NCI-H82 (cell line): ENCODE results near the gene MYEOV.

Source experiments
- DNase-seq: peaks from one replicate; lab custom pipeline; 2025; lab: John Stamatoyannopoulos, UW

The MYEOV gene

DNA sequence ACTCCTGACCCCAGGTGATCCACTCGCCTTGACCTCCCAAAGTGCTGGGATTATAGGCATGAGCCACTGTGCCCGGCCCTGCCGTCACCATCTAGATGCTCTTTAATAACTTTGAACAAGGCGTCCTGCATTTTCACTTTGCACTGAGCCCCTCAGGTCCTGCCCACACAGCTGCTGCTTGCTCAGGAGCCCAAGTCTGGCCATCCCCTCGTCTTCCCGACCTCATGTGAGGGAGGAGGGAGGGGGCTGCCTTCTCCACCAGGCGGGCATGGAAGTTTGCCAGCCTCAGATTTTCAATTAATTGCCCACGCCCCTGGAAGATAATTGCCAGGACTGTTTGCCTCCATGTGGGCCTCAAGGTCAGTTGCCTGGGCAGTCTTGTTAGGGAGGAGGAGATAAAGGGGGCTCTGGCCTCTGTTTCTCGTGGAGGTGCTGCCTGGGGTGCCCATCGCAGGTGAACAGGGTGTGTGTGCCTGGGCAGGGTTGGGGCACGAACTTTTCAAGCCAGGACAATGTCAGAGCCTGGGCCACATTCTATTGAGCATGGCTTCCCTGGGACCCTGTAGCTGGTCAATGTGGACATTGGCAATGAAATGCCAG, 27.9 kb upstream of the MYEOV start:
- DNase-seq: no peak

DNA sequence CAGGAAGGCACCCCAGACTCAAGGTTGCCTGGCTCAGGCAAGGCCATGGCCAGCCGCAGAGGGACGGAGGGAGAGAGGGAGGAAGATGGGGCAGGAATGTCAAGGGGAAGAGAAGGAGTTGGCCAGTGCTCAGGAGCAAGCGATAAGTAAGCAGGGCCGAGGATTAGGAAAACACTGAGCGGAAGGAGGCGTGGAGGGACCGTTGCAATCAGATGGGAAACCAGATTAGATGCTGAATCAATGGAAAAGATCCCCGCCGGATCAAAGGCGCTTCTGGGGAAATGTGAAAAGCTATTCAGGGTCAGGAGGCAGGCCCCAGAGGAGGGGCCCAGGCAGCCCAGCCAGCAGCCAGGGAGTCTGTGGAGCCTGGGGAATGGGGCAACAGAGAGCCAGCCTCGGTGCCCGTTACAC, 26.6 kb upstream of the MYEOV start:
- DNase-seq: peak; percentile 19

DNA sequence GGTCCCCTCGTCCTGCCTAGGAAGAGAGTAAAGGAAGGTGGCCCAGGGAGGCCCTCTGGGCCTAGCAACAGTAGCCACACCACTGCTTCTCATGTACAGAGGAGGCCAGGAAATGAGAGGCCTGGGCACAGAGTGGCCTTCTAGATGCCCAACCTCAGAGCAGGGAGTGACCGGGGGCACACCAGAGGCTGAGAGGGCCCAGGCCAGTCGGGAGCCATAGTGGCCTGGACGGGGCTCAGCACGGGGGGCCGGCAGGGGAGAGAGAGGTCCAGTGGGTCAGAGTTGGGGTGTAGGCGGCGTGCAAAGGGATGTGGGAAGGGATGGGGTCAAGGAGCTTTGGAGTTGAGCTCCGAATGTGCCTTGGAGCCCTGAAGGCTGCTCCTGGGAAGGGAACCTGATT, 25.0 kb upstream of the MYEOV start:
- DNase-seq: no peak

DNA sequence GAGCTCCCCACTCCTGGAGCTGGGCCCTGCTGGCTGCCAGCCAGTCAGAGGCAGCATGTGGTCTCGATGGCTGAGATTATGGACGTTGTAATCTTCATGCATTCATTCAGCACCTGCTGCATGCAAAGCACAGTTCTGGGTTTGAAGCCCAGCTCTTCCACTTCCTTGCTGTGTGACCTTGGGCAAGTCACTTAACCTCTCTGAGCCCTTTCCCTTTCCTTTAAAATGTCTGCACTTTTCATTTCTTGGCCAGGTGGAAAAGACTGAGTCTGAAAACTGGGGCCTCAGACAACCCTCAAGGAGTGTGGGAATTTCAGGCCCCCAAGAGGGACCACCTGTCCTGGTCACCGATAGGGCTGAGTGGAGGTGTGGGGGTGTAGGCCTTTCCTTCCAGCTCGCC, 24.6 kb upstream of the MYEOV start:
- no peak for DNase-seq

DNA sequence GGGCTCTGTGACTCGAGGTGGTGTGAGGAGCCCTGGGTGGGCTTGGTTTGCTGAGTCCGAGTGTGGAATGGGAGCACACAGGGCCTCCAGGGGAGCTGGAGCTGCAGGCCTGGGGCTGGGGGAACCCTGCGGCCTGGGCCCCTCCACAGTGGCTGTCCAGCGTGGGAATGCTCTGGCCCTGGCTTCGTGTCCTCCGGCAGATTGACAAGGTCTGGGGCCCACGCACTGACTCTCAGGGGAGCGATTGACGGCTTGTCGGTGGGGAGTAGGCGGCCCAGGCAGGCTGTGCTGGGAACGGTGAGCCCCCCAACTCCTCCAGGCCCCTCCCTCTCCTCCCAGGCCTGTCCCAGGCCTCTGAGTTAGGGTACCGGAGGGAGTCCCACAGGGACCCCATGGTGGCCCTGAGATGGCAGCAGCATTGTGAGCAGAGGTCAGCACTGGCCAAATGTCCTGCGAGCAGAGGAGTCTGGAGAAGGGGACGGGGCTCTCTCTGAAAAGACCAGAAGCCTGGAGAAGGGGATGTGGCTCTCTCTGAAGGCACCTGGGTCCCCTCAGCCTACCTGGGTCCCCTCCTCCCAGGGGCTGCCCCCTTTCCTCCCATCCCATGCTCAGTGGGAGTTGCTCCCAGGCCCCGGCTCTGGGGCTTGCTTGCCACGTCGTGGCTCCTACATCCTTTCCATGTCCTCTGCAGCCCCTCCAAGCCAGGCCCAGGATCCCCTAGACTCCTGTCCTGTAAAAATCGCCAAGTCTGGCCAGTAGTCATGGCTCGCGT, 23.8 kb upstream of the MYEOV start:
- DNase-seq: no peak

DNA sequence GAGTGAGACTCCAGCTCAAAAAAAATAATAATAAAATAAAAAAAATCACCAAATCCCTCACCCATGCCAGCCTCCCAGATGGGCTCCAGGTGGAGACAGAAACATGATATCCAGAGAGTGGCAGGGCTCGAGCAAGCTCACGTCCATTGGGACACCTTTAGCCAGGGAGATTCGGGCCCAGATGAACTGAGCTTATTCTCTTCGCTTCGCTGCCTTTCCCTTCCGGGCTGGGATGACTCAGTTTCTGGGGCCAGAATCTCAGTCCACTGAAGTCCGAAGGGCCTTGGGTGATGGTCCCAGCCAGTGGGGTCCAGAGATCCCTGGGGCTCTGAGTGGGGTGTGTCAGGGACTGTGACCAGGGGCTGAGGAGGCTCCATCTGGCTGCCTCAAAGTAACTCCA, 23.0 kb upstream of the MYEOV start:
- DNase-seq: no peak

DNA sequence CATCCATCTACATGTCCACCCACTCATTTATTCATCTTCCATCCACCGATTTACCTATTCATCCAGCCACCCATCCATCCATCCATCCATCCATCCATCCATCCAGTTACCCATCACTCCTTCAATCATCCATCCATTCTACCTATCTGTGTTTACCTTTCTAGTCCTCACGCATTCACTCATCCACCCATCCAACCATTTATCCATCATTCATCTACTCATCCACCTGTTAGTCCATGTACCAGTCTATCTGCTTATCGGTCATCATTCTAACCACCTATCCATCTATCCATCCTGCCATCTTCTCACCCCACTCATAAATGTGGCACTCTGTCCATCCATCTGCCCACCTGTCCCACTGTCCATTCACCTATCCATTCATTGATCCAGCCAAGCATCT, 21.9 kb upstream of the MYEOV start:
- no peak for DNase-seq

DNA sequence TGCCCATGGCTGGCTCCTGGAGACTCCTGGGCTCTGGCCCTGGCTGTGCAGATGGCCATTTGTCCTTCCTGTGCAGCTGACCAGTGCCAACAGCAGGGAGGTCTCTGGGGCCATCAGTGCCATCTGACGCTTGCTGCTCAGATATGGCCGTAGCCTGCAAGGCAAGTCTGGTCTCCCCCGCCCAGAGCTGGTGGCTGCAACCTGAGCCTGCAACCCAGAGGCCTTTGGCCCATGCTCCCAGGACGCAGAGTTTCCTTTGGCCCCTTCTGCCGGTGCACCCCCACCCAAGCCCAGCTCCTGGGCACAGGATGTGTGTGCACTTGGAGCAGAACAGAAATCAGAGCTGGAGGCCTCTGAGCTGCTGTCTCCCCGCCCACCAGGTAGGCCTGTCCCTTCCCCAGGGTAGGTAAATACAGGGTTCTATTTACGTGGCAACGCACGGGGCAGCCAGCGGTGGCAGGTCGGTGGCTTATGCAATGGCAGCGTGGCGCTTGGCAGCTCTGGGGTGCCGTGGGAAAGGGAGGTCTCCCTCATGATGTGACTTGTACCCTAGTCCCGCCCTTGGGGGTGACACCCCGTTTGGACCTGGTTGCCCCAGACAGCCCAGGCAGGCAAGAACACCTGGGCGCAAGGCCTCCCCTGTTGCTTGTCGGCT, 21.0 kb upstream of the MYEOV start:
- DNase-seq: no peak

DNA sequence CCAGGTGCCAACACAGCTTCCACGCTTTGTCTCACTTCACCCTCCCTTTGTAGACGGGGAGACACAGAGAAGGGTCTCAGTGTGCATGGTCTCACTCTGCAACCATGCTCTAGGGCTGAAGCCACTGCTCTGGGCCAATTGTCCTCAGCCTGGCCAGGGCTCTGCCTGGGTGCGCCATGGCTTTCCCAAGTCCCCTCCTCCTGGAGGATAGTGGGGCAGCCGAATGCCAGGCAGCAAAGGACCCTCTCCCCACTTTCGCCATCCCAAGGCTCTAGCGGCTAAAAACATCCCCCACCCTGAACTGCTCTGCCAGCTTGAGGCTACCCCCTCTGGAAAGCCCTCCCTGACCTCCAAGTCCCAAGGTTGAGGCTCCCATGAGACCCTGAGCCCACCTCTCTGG, 20.4 kb upstream of the MYEOV start:
- no peak for DNase-seq

DNA sequence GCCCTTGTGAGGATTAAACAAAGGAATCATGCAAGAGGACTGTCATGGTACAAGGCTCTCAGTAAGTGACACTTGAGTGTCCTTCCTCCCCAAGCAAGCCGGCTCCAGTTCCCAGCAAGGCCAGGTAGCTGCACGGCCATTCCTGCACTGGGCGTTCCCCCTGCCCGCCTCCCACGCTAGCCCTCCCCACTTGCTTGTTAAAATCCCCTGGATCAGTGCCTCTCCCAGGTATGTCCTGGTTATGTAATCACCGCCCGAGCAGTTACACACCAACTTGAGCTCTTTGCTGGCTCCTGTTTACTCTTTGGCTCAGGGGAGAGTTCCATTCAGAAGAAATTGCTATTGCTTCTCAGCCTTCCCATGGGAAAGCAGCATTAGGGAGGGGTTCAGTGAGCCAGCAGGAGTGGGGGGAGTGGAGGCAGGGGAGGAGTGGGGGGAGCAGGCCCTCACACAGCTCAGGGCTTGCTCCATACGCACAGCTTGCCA, 19.4 kb upstream of the MYEOV start:
- DNase-seq: no peak

DNA sequence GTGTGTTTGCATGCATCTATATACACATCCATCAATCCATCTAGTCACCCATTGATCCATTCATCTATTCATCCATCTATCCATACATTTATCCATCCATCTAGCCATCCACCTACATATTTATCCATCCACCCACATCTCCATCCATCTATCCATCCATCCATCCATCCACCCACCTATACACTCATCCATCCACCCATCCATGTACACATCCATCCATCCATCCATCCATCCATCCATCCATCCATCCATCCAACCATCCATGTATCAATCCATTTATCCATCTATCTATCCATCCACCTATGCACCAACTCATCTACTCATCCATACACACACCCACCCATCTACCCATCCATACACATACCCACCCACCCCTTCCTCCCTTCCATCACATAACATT, 18.8 kb upstream of the MYEOV start:
- no peak for DNase-seq

DNA sequence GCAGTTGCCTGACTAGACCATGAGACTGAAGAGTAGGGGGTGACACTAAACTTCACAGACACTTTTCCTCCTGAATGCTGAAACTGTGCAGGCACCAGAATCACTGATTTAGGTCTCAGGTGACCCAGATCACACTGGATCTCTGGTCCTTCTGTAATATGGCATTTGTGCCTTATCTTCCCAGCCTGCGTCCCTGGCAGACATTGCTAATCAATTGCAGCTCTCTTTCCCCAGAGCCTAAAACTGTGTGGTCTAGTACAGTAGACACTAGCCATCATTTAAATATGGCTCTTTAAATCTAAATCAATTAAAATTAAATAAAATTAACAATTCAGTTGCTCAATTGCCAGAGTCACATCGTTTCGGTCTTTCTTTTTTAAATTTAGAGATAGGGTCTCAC, 17.8 kb upstream of the MYEOV start:
- DNase-seq: no peak

DNA sequence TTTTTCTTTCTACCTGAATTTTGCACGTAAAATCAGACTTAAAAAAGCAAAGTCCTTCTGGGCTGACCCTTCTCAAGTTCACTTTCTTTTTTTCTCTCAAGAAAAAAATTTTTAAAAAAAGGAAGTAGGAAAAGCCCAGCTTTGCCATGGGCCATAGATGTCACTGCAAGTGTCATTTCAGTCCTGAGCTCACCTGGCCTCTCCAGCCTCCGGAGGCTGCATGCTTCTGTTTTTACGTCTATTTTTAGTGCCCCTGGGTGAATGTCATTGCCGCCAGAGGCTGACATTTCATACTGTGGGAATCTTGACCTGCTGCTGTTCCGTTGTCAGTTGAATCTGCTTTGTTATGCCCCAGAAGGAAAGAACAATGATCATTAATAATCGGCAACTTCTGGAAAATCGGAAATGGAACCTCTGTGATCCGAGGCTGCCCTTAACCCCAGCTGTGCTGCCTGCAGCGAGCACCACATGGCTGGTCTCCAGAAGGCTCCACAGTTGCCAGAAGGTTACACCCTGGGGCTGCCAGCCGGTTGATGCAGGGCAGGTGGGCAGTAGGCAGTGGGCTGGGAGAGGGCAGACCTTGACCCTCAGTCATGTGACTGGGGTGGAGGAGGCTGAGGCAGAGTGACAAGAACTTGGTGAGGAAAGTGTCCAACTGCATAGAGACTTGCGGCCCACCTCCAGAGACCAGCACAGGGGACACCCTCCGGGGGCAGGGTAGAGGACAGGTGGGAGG, 16.7 kb upstream of the MYEOV start:
- no peak for DNase-seq

DNA sequence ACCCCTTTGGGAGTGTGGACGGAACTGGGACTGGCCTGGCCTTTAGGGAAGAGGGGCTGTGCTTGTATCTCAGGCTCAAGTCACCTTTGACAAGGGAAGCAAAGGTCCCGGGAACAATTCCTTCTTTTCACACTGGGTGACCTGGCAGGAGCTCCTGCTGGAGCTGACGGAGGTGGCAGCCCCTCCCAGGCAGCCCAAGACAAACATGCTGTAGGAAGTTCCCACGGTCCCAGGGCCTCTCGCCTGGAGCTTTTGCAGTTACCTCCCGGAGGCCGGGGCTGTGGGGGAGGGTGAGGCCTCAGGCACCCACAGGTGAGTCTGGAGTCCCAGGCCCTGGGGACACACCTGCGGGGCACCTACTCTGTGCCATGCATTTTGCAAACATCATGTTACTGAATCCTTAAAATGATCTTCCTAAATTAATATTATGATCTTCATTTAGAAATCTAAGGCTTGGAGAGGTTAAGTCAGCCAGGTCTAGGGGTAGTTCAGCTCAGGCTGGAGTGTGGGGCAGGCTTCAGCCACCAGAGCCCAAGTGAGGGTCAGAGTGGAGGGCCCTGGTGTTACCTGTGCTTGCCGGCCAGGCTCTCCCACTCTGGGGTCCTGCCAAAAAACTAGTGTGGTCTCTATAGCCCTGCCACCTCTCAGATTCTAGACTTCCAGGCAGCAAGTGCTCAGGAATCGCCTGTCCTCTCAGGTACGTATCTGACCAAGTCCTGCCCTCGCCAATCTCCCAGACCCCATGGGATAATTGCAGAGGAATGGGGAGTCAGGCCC, 15.7 kb upstream of the MYEOV start:
- no peak for DNase-seq

DNA sequence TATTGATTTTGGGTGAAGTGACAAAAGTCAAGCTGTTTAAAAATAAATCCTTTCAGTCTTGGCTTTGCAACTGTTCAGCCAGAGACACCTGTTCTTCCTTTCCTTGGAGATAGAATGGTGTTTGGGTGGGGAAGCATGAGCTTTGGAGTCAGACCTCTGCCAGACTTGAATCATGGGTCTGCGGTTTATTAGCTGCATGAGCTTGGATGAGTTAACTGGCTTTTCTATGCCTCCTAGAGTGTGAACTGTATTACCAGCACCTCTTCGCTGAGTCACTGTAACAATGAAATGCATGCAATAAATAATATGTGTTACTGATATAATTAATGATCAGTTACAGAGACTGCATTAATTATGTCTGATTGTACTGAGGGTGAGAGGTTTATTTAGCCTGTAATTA, 13.5 kb upstream of the MYEOV start:
- DNase-seq: no peak

DNA sequence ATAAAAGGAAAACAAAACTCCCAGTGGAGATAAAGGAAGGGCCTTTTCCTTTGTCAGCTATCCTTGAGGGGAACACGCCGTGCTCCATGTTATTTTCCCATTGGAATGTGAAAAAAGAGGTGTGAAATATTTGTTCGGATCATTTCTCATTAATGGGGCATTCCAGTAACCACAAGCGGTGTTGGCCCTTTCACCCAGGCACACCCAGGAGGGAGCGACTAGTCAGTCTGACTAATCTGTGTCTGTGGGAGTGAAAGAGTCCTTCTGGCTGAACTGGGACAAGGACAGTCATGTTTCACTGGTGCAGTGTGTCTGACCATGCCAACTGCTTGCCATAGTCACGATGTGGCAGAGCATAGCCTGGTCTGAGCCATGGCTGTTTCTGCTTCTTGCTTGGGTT, 13.0 kb upstream of the MYEOV start:
- DNase-seq: no peak

DNA sequence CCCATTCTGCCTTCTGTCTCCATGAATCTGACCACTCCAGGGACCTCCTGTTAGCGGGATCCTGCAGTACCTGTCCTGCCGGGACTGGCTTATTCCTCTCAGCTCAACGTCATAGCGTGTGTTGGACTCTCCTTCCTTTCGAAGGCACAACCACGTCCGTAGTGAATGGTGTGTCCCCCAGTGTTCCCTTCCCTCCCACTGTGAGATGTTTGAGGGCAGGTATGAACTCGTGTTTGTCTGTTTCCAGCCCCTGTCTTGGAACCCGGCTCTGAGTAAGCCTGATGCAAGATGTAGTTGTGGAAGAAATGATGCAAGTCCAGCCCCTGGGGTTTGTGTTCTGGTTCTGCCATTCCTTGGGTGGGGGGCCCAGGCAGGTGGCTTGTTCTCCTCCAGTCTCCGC, 10.5 kb upstream of the MYEOV start:
- DNase-seq: no peak

DNA sequence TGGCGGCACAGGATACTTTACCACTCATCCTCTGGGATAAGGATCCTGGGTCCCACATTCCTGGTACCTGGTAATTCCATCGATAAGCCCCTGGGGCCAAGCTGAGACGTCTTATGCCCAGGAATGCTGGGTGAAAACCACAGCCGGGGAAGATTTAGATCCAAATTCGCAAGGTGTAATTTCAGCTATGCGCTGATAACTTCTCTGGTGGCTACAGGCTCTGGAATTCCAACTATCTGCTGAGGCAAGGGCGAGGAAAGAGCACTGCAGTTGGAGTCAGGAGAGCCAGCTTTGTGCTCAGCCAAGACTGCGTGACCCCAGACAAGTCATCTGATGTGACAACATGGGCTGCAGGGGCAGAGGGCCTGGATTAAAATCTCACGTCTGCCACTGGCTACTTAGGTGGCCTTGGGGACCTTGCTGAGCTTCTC, 9.9 kb upstream of the MYEOV start:
- no peak for DNase-seq

DNA sequence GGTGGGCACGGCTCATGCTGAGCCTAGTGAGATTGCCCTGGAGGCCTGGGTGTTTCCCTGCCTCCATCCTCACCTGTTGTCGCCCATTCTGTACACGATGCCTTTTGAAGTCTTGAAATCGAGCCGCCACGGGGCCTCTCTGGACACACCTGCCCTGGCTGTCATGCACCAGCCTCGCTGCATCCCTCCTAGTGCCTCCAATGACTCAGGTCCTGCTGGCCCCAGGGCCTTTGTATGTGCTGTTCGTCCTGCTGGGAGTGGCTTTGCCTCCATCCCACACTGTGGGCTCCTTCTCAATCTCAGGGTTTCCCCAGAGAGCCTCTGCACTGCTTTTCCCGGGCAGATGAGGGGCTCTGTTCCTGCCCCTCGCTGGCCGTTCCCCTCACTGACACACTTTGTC, 8.9 kb upstream of the MYEOV start:
- DNase-seq: no peak

DNA sequence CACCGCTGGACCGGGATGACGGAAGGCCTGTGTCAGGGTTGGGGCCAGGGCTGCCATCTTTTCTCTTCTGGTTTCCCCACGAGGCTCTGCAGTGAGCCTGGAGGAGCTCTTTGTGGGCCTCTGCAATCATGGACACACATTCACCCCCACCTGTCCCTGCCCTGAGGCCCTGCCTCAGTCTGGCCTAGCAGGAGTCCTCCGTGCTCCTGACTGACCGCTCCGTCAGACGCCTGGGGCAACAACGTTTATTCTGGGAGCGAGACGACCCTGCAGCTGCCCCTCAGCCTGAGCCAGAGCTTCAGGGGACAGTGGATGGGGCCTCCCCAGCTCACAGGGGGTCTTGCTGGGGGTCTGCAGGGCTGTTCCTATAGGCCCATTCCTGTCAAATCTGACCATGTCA, 8.2 kb upstream of the MYEOV start:
- no peak for DNase-seq

DNA sequence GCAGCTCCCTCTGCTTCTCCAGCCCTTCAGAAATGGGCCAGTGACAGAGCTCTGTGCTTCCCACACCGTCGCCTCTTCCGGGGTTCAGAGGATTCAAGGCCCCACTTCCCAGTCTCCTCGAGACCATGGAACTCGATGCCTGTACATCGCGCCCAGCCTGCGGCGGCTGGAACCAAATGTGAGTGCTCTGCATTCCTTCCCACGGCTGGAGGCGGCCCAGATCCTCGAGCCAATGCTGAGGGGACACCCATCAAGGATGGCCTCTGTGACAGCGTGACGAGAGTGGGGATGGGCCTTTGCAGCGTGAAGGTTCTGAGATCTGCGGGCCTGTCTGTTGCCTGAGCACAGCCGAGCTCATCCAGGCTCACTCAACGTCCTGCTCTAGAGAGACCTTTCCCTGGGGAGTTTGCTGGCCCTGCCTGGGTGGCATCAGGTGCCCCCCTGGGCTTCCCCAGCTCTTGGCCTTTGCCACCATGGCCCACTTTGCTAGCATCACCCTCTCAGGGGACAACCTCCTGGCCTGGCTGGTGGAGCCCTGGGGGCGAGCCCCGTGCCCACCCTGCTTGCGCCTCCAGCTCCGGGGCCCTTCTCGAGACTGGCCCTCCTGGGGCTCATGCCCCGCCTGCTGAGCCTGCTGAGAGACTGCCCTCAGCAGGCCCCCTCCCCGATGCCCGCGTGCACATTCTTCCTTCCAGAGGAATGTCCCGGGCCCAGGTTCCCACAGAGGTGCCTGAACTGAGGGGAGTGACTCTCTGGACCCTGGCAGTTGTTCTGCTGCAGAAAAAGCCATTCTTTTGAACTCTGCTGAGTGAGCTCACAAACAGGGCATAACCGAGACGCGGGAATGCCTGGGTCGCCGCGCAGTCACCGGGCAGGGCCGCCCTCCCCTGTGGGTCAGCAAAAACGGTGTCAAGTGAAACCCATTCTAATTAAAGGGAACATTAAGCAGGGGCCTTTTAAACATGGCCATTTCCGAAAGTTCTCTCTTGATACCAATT, 7.3 kb upstream of the MYEOV start:
- no peak for DNase-seq
